GM23338 (cell line): Measurements from ENCODE around the gene OR7G2. TPM values are rescaled to one million over a fixed set of nuclear protein-coding genes. Genes with fewer than 3 reads are reported as not detected.

Experiments used
- ATAC-seq: fragments of 200-7000 bp; cut with Tn5 transposase; 3 replicates; pipeline ENCODE4 v1.9.1; 2020
- DNase-seq: peaks from one replicate; pipeline ENCODE4 v3.0.0-alpha.2; 2015; ENCODE audit warnings: low spot score
- H2AFZ ChIP-seq: fragments of 200-600 bp; sonication (generic); 2 replicates; pipeline ENCODE4 v1.8.0; 2016; ENCODE audit warnings: antibody characterized with exemption, mild to moderate bottlenecking, moderate library complexity
- H3F3A ChIP-seq: fragments of 200-600 bp; sonication (generic); replicated peaks from 2 replicates; pipeline ENCODE4 v1.8.0; 2017; ENCODE audit warnings: antibody characterized with exemption, mixed run types, low read depth
- H3K27ac ChIP-seq: fragments of 200-600 bp; sonication (generic); 2 replicates; pipeline ENCODE4 v1.6.1; 2016; ENCODE audit warnings: low read depth
- H3K27me3 ChIP-seq: fragments of 200-600 bp; sonication (generic); 2 replicates; pipeline ENCODE4 v1.8.0; 2016; ENCODE audit warnings: mild to moderate bottlenecking, mixed run types, moderate library complexity; ENCODE audit not compliant: insufficient read depth
- H3K36me3 ChIP-seq: fragments of 200-600 bp; sonication (generic); 2 replicates; pipeline ENCODE4 v1.8.0; 2016; ENCODE audit warnings: mild to moderate bottlenecking; ENCODE audit not compliant: insufficient read depth
- H3K4me1 ChIP-seq: fragments of 200-600 bp; sonication (generic); 2 replicates; pipeline ENCODE4 v1.8.0; 2016; ENCODE audit warnings: mild to moderate bottlenecking, moderate library complexity; ENCODE audit not compliant: insufficient read depth
- H3K4me2 ChIP-seq: fragments of 200-600 bp; sonication (generic); 2 replicates; pipeline ENCODE4 v1.7.1; 2017; ENCODE audit warnings: mixed run types
- H3K4me3 ChIP-seq: fragments of 200-600 bp; sonication (generic); 2 replicates; pipeline ENCODE4 v1.6.1; 2016; ENCODE audit warnings: mixed run types
- H3K79me2 ChIP-seq: fragments of 200-600 bp; sonication (generic); replicated peaks from 2 replicates; pipeline ENCODE4 v1.8.0; 2017; ENCODE audit warnings: mild to moderate bottlenecking; ENCODE audit not compliant: insufficient read depth
- H3K9me2 ChIP-seq: fragments of 200-600 bp; sonication (generic); 2 replicates; pipeline ENCODE4 v1.8.0; 2017; ENCODE audit not compliant: insufficient read depth
- H4K20me1 ChIP-seq: fragments of 200-600 bp; sonication (generic); replicated peaks from 2 replicates; pipeline ENCODE4 v1.8.0; 2017; ENCODE audit warnings: mild to moderate bottlenecking; ENCODE audit not compliant: insufficient read depth
- H3K27ac Mint-ChIP-seq: 2 replicates; pipeline ENCODE4 v1.8.0; 2020; ENCODE audit warnings: inconsistent platforms, mild to moderate bottlenecking, moderate library complexity, mixed read lengths
- H3K27me3 Mint-ChIP-seq: 3 replicates; pipeline ENCODE4 v1.8.0; 2022; ENCODE audit warnings: low read depth, mild to moderate bottlenecking, moderate library complexity, mixed read lengths, inconsistent platforms; ENCODE audit not compliant: insufficient read depth, poor library complexity
- H3K36me3 Mint-ChIP-seq: 3 replicates; pipeline ENCODE4 v1.8.0; 2021; ENCODE audit warnings: low read depth, mild to moderate bottlenecking, inconsistent platforms, moderate library complexity, mixed read lengths
- H3K4me1 Mint-ChIP-seq: 3 replicates; pipeline ENCODE4 v1.8.0; 2020; ENCODE audit warnings: mild to moderate bottlenecking, inconsistent platforms, mixed read lengths
- H3K4me3 Mint-ChIP-seq: 3 replicates; pipeline ENCODE4 v1.8.0; 2021; ENCODE audit warnings: moderate library complexity, mild to moderate bottlenecking, inconsistent platforms, mixed read lengths
- H3K9me3 Mint-ChIP-seq: 3 replicates; pipeline ENCODE4 v1.8.0; 2020; ENCODE audit warnings: moderate library complexity, mild to moderate bottlenecking, inconsistent platforms, mixed read lengths
- CREB1 ChIP-seq: fragments of 250-450 bp; sonication (Bioruptor Pico); IDR thresholded peaks from 2 replicates; pipeline ENCODE4 v1.5.0; 2020; ENCODE audit warnings: low read depth, mild to moderate bottlenecking, moderate library complexity
- CTCF ChIP-seq, 2 experiments: fragments of 200-600 bp in 1 of 2; sonication (generic) in 1 of 2; conservative IDR thresholded peaks; 2 replicates each; pipeline versions ENCODE4 v1.5.1 to v1.6.1; 2016 to 2017; ENCODE audit warnings: antibody characterized with exemption in 2 of 2, low read depth in 2 of 2, mild to moderate bottlenecking in 2 of 2, moderate library complexity in 1 of 2
- ETS1 ChIP-seq: IDR thresholded peaks from 2 replicates; pipeline ENCODE4 v1.6.1; 2016; ENCODE audit warnings: antibody characterized with exemption
- EZH2 ChIP-seq: fragments of 200-600 bp; sonication (generic); IDR thresholded peaks from one replicate; pipeline ENCODE4 v1.8.0; 2017; ENCODE audit warnings: antibody characterized with exemption, mild to moderate bottlenecking, low read depth; ENCODE audit not compliant: unreplicated experiment
- EZH2phosphoT487 ChIP-seq: fragments of 200-600 bp; sonication (generic); IDR thresholded peaks from one replicate; pipeline ENCODE4 v1.8.1; 2018; ENCODE audit warnings: antibody characterized with exemption; ENCODE audit not compliant: unreplicated experiment
- JUNB ChIP-seq: IDR thresholded peaks from one replicate; pipeline ENCODE4 v1.6.1; 2016; ENCODE audit warnings: antibody characterized with exemption; ENCODE audit not compliant: unreplicated experiment
- NANOG ChIP-seq: IDR thresholded peaks from 2 replicates; pipeline ENCODE4 v1.6.1; 2016; ENCODE audit warnings: antibody characterized with exemption, borderline replicate concordance
- POLR2AphosphoS5 ChIP-seq: IDR thresholded peaks from 2 replicates; pipeline ENCODE4 v1.6.1; 2016; ENCODE audit warnings: antibody characterized with exemption, low read depth
- STAT1 ChIP-seq: IDR thresholded peaks from one replicate; pipeline ENCODE4 v1.6.1; 2016; ENCODE audit warnings: antibody characterized with exemption; ENCODE audit not compliant: unreplicated experiment
- ZNF114 ChIP-seq: fragments of 250-450 bp; sonication (Bioruptor Pico); IDR thresholded peaks from 2 replicates; pipeline ENCODE4 v1.5.0; 2020; ENCODE audit warnings: mild to moderate bottlenecking, moderate library complexity
- ZNF331 ChIP-seq: fragments of 250-450 bp; sonication (Bioruptor Pico); IDR thresholded peaks from 2 replicates; pipeline ENCODE4 v1.5.0; 2020; ENCODE audit warnings: low read depth, mild to moderate bottlenecking, moderate library complexity
- polyA plus RNA-seq: library from polyadenylated mRNA; unstranded; fragments of >200 nt; fragmentation: Nextera tagmentation; extraction: Ambion mirVana; gene quantifications from 2 replicates; pipeline ENCODE4 v1.2.1, GENCODE V29; 2016
- total RNA-seq: library from RNA; depleted of rRNA; stranded (reverse); fragments of >200 nt; shearing (Covaris generic); gene quantifications from 2 replicates; pipeline ENCODE4 v1.2.3, GENCODE V29; 2014
- TF ChIP-seq, protein P1 (sequence below): fragments of 250-450 bp; sonication (Bioruptor Pico); IDR thresholded peaks from 2 replicates; pipeline ENCODE4 v1.5.0; 2020; ENCODE audit warnings: mild to moderate bottlenecking, moderate library complexity
- TF ChIP-seq, protein P2 (sequence below): IDR thresholded peaks from one replicate; pipeline ENCODE4 v1.6.1; 2018; ENCODE audit warnings: antibody characterized with exemption; ENCODE audit not compliant: unreplicated experiment

OR7G2 gene
- total and polyA plus RNA-seq, 2 experiments from 2014 or later = not detected

DNA sequence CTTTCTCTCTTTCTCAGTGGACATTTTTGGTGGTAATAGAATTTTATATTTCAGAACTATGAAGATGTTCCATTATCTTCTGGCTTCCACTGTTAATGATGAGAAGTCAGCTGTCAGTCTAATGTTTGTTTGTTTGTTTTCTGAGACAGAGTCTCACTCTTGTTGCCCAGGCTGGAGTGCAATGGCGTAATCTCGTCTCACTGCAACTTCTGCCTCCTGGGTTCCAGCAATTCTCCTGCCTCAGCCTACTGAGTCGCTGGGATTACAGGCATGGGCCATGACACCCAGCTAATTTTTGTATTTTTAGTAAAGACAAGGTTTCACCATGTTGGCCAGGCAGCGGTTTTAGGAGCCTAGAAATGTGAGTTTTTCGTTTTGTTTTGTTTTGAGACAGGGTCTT is 37.6 kb upstream of the OR7G2 start:
- ATAC-seq (no peak), DNase-seq (no peak)
- Histone ChIP-seq H3K4me2 (no peak overlapping the region), H3K27me3 (no peaks in the 10 kb centered on the region), H3K9me2 (no peaks in the 10 kb centered on the region), H3K4me1 (peaks cover 30% of the 10 kb centered on the region), H3K36me3 (no peaks in the 10 kb centered on the region), H3K27ac (no peak overlapping the region), H3K79me2 (peaks cover 97% of the 10 kb centered on the region), H3F3A (no peaks in the 10 kb centered on the region), H4K20me1 (peaks cover 54% of the 10 kb centered on the region), H2AFZ (no peak overlapping the region), H3K4me3 (no peak overlapping the region)
- peaks cover 6% of the 10 kb centered on the region; the same call in 1 of the 3 replicates for H3K4me1 Mint-ChIP-seq
- H3K4me3 Mint-ChIP-seq = no peak overlapping the region
- H3K36me3 Mint-ChIP-seq = peaks cover 88% of the 10 kb centered on the region
- peaks cover 66% of the 10 kb centered on the region for H3K9me3 Mint-ChIP-seq
- H3K27ac Mint-ChIP-seq = no peak overlapping the region
- peaks cover 15% of the 10 kb centered on the region for H3K27me3 Mint-ChIP-seq
- TF ChIP-seq STAT1 (no peak), EZH2 (no peak), ZNF331 (CRISPR knock-in tag) (no peak), NANOG (no peak), POLR2AphosphoS5 (no peak), EZH2phosphoT487 (no peak), ETS1 (no peak), ZNF114 (CRISPR knock-in tag) (no peak), CREB1 (CRISPR knock-in tag) (no peak), CTCF (conservative IDR thresholded peaks at IDR 0.05; ENCODE audit: low read depth in 2 of 2) (no peak), JUNB (no peak)
- TF ChIP-seq, protein P1, sequence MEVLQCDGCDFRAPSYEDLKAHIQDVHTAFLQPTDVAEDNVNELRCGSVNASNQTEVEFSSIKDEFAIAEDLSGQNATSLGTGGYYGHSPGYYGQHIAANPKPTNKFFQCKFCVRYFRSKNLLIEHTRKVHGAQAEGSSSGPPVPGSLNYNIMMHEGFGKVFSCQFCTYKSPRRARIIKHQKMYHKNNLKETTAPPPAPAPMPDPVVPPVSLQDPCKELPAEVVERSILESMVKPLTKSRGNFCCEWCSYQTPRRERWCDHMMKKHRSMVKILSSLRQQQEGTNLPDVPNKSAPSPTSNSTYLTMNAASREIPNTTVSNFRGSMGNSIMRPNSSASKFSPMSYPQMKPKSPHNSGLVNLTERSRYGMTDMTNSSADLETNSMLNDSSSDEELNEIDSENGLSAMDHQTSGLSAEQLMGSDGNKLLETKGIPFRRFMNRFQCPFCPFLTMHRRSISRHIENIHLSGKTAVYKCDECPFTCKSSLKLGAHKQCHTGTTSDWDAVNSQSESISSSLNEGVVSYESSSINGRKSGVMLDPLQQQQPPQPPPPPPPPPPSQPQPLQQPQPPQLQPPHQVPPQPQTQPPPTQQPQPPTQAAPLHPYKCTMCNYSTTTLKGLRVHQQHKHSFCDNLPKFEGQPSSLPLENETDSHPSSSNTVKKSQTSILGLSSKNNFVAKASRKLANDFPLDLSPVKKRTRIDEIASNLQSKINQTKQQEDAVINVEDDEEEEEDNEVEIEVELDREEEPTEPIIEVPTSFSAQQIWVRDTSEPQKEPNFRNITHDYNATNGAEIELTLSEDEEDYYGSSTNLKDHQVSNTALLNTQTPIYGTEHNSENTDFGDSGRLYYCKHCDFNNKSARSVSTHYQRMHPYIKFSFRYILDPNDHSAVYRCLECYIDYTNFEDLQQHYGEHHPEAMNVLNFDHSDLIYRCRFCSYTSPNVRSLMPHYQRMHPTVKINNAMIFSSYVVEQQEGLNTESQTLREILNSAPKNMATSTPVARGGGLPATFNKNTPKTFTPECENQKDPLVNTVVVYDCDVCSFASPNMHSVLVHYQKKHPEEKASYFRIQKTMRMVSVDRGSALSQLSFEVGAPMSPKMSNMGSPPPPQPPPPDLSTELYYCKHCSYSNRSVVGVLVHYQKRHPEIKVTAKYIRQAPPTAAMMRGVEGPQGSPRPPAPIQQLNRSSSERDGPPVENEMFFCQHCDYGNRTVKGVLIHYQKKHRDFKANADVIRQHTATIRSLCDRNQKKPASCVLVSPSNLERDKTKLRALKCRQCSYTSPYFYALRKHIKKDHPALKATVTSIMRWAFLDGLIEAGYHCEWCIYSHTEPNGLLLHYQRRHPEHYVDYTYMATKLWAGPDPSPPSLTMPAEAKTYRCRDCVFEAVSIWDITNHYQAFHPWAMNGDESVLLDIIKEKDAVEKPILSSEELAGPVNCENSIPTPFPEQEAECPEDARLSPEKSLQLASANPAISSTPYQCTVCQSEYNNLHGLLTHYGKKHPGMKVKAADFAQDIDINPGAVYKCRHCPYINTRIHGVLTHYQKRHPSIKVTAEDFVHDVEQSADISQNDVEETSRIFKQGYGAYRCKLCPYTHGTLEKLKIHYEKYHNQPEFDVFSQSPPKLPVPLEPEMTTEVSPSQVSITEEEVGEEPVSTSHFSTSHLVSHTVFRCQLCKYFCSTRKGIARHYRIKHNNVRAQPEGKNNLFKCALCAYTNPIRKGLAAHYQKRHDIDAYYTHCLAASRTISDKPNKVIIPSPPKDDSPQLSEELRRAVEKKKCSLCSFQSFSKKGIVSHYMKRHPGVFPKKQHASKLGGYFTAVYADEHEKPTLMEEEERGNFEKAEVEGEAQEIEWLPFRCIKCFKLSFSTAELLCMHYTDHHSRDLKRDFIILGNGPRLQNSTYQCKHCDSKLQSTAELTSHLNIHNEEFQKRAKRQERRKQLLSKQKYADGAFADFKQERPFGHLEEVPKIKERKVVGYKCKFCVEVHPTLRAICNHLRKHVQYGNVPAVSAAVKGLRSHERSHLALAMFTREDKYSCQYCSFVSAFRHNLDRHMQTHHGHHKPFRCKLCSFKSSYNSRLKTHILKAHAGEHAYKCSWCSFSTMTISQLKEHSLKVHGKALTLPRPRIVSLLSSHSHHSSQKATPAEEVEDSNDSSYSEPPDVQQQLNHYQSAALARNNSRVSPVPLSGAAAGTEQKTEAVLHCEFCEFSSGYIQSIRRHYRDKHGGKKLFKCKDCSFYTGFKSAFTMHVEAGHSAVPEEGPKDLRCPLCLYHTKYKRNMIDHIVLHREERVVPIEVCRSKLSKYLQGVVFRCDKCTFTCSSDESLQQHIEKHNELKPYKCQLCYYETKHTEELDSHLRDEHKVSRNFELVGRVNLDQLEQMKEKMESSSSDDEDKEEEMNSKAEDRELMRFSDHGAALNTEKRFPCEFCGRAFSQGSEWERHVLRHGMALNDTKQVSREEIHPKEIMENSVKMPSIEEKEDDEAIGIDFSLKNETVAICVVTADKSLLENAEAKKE = no peak
- TF ChIP-seq, protein P2, sequence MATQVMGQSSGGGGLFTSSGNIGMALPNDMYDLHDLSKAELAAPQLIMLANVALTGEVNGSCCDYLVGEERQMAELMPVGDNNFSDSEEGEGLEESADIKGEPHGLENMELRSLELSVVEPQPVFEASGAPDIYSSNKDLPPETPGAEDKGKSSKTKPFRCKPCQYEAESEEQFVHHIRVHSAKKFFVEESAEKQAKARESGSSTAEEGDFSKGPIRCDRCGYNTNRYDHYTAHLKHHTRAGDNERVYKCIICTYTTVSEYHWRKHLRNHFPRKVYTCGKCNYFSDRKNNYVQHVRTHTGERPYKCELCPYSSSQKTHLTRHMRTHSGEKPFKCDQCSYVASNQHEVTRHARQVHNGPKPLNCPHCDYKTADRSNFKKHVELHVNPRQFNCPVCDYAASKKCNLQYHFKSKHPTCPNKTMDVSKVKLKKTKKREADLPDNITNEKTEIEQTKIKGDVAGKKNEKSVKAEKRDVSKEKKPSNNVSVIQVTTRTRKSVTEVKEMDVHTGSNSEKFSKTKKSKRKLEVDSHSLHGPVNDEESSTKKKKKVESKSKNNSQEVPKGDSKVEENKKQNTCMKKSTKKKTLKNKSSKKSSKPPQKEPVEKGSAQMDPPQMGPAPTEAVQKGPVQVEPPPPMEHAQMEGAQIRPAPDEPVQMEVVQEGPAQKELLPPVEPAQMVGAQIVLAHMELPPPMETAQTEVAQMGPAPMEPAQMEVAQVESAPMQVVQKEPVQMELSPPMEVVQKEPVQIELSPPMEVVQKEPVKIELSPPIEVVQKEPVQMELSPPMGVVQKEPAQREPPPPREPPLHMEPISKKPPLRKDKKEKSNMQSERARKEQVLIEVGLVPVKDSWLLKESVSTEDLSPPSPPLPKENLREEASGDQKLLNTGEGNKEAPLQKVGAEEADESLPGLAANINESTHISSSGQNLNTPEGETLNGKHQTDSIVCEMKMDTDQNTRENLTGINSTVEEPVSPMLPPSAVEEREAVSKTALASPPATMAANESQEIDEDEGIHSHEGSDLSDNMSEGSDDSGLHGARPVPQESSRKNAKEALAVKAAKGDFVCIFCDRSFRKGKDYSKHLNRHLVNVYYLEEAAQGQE = no peak
